Activated T-cell treated with anti-CD3 and anti-CD28 coated beads, Interleukin-2, amount 50 U/mL, for 72 hours (primary cell): ENCODE measurements around the gene FGFR2. TPM values are rescaled to one million over a fixed set of nuclear protein-coding genes. Genes with fewer than 3 reads are reported as not detected.

ENCODE experiments used
- ATAC-seq, 2 donors: fragments of 150-1000 bp; cut with Tn5 transposase; replicated peaks in 1 of 2; 2 replicates each; pipeline ENCODE4 v1.10.0; 2021; ENCODE audit warnings: moderate library complexity in 2 of 2, mild to moderate bottlenecking in 1 of 2
- DNase-seq, 2 donors: peaks; one replicate each; pipeline ENCODE4 v3.0.0; 2021 to 2022; ENCODE audit warnings: mixed read lengths in 1 of 2
- H3K27ac Mint-ChIP-seq: one replicate; pipeline ENCODE4 v1.8.0; 2022; ENCODE audit warnings: mild to moderate bottlenecking, moderate library complexity, mixed read lengths
- H3K27me3 Mint-ChIP-seq: one replicate; pipeline ENCODE4 v1.8.0; 2022; ENCODE audit warnings: low read depth, mixed read lengths
- H3K36me3 Mint-ChIP-seq, 2 donors: one replicate each; pipeline ENCODE4 v1.8.0; 2022; ENCODE audit warnings: mixed read lengths in 2 of 2, mild to moderate bottlenecking in 1 of 2; ENCODE audit not compliant: insufficient read depth in 2 of 2
- H3K4me1 Mint-ChIP-seq: one replicate; pipeline ENCODE4 v1.8.0; 2022; ENCODE audit warnings: low read depth, mixed read lengths
- H3K4me3 Mint-ChIP-seq, 2 donors: one replicate each; pipeline ENCODE4 v1.8.0; 2022; ENCODE audit warnings: mild to moderate bottlenecking in 2 of 2, mixed read lengths in 2 of 2, moderate library complexity in 2 of 2
- H3K9me3 Mint-ChIP-seq, 2 donors: one replicate each; pipeline ENCODE4 v1.8.0; 2022; ENCODE audit warnings: mixed read lengths in 2 of 2
- total RNA-seq, 2 donors: library from RNA; stranded (reverse); gene quantifications; one replicate each; pipeline ENCODE4 v1.2.3, GENCODE V29; 2022

FGFR2 gene
- total RNA-seq, 2 donors from 2014 or later: not detected

DNA sequence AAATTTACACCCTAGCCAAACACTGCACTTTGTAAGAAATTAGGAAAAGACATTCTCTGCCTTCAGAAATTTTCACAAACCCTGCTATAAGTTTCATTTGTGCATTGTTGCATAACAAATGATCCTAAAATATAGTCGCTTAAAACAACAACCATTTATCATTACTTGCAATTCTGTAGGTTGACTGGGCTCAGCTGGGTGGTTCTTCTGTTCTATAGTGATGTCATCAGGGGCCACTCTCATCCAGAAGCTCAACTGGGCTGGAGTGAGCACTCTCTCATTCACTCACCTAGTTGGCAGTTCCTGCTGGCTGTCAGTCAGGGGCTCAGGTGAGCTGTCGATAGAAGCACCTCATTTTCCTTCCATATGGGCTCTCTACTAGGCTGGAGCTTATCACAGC lies 20.7 kb upstream of the FGFR2 start:
- no peaks in the 10 kb centered on the region for H3K36me3 Mint-ChIP-seq
- peaks cover 1 to 3% of the 10 kb centered on the region in 2 donors for H3K9me3 Mint-ChIP-seq
- H3K4me3 Mint-ChIP-seq: no peak overlapping the region
- no peak overlapping the region for H3K27ac Mint-ChIP-seq
- DNase-seq (no peak), ATAC-seq (no peak)
- H3K4me1 Mint-ChIP-seq: no peaks in the 10 kb centered on the region
- H3K27me3 Mint-ChIP-seq: no peaks in the 10 kb centered on the region

GRCh38 chr10:121617176-121617575 lies 18.9 kb upstream of the FGFR2 start:
- H3K27me3 Mint-ChIP-seq: no peaks in the 10 kb centered on the region
- ATAC-seq: no peak
- H3K9me3 Mint-ChIP-seq: peaks cover 1 to 3% of the 10 kb centered on the region in 2 donors
- no peaks in the 10 kb centered on the region for H3K4me1 Mint-ChIP-seq
- H3K27ac Mint-ChIP-seq: no peak overlapping the region
- DNase-seq: no peak
- H3K36me3 Mint-ChIP-seq: no peaks in the 10 kb centered on the region
- no peak overlapping the region for H3K4me3 Mint-ChIP-seq

DNA sequence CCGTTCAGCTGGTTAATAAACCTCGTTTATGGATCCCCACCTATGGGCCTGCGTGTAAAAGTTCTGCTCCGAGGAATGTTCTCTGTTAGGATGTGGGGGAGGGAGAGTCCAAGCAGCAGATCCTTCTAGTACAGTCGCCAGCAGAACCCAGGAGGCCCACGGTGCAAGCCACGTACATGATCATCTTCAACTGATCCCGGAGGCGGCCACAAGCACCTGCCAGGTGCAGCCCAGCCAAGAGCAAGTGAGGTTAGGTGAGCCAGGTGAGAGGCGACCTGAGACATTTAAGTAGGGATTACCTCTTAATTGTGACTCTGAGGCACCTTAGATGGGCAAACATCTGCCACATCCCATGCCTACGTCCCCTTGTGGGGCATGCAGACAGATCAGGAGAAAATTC lies 18.0 kb upstream of the FGFR2 start:
- H3K9me3 Mint-ChIP-seq: peaks cover 1 to 3% of the 10 kb centered on the region in 2 donors
- no peak for ATAC-seq

GRCh38 chr10:121615836-121616235 lies 17.6 kb upstream of the FGFR2 start:
- no peaks in the 10 kb centered on the region for H3K27me3 Mint-ChIP-seq
- no peaks in the 10 kb centered on the region for H3K4me1 Mint-ChIP-seq
- no peaks in the 10 kb centered on the region for H3K36me3 Mint-ChIP-seq
- no peak for DNase-seq
- no peak for ATAC-seq
- H3K4me3 Mint-ChIP-seq: no peak overlapping the region
- no peak overlapping the region for H3K27ac Mint-ChIP-seq
- peaks cover 1 to 3% of the 10 kb centered on the region in 2 donors for H3K9me3 Mint-ChIP-seq

More for the DNA sequence above, 18.0 kb upstream of the FGFR2 start:
- Mint-ChIP-seq H3K36me3 (no peaks in the 10 kb centered on the region), H3K4me3 (no peak overlapping the region), H3K27me3 (no peaks in the 10 kb centered on the region), H3K27ac (no peak overlapping the region), H3K4me1 (no peaks in the 10 kb centered on the region)
- DNase-seq: no peak

GRCh38 chr10:121615435-121615793 lies 17.2 kb upstream of the FGFR2 start:
- Mint-ChIP-seq H3K36me3 (no peaks in the 10 kb centered on the region), H3K4me1 (no peaks in the 10 kb centered on the region), H3K4me3 (no peak overlapping the region), H3K27me3 (peaks cover 3% of the 10 kb centered on the region), H3K9me3 (peaks cover 1 to 3% of the 10 kb centered on the region in 2 donors), H3K27ac (no peak overlapping the region)
- ATAC-seq: no peak
- DNase-seq: no peak

GRCh38 chr10:121614613-121615434 lies 16.6 kb upstream of the FGFR2 start:
- DNase-seq (no peak), ATAC-seq (no peak)
- H3K4me1 Mint-ChIP-seq: no peaks in the 10 kb centered on the region
- H3K9me3 Mint-ChIP-seq: peaks cover 1 to 3% of the 10 kb centered on the region in 2 donors
- H3K36me3 Mint-ChIP-seq: no peaks in the 10 kb centered on the region
- H3K27ac Mint-ChIP-seq: no peak overlapping the region
- peaks cover 8% of the 10 kb centered on the region for H3K27me3 Mint-ChIP-seq
- no peak overlapping the region for H3K4me3 Mint-ChIP-seq

DNA sequence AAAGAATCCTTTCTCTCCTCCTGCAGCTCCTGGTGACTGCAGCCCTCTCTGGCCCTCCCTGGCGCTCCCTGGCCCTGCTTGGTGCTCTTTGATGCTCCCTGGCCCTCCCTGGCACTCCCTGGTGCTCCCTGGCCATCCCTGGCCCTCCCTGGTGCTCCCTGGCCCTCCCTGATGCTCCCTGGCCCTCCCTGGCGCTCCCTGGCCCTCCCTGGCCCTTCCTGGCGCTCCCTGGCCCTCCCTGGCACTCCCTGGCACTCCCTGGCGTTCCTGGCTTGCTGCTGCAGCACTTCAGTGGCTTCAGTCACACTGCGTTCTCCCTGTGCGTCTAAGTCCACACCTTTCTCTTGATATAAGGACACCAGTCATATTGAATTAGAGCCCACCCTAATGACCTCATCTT lies 15.2 kb upstream of the FGFR2 start:
- Mint-ChIP-seq H3K27me3 (peaks cover 15% of the 10 kb centered on the region), H3K4me1 (no peaks in the 10 kb centered on the region), H3K4me3 (no peak overlapping the region), H3K9me3 (peaks cover 0 to under 1% of the 10 kb centered on the region in 2 donors), H3K36me3 (no peaks in the 10 kb centered on the region), H3K27ac (no peak overlapping the region)
- no peak for ATAC-seq
- DNase-seq: no peak

DNA sequence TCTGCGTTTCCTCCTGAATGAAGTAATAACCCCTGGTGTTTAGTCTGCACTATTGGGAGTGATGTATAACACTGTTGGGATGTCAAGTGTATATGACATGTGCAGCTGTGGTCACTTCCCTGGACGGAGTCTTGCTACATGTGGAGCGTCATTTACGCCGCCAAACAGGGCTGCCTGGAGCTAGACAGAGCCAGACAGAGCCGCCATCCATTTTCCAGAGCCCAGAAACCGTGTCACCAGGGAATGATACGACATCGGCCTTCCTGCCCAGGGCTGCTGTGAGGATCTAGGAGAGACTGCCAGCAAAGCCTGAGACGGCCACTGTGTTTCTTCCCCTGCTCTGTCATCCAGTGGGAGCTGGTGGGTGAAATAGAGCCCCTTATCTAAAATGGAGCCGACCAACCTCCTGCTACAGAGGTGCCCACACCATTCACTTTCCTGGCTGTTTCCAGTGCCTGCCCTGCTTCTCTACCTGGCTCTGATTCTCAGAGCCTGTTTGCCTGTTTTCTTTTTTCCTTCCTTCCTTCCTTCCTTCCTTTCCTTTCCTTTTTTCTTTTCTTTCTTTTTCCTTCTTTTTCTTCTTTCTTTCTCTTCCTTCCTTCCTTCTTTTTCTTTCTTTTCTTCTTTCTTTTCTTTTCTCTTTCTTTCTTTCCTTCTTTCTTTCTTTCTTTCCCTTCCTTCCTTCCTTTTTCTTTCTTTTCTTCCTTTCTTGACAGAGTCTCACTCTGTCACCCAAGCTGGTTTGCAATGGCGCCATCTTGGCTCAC lies 13.3 kb upstream of the FGFR2 start:
- peaks cover 24% of the 10 kb centered on the region for H3K27me3 Mint-ChIP-seq
- H3K4me1 Mint-ChIP-seq: no peaks in the 10 kb centered on the region
- no peak for ATAC-seq
- H3K9me3 Mint-ChIP-seq: no peaks in the 10 kb centered on the region
- no peak overlapping the region for H3K27ac Mint-ChIP-seq
- H3K4me3 Mint-ChIP-seq: no peak overlapping the region
- no peaks in the 10 kb centered on the region for H3K36me3 Mint-ChIP-seq
- DNase-seq: no peak

DNA sequence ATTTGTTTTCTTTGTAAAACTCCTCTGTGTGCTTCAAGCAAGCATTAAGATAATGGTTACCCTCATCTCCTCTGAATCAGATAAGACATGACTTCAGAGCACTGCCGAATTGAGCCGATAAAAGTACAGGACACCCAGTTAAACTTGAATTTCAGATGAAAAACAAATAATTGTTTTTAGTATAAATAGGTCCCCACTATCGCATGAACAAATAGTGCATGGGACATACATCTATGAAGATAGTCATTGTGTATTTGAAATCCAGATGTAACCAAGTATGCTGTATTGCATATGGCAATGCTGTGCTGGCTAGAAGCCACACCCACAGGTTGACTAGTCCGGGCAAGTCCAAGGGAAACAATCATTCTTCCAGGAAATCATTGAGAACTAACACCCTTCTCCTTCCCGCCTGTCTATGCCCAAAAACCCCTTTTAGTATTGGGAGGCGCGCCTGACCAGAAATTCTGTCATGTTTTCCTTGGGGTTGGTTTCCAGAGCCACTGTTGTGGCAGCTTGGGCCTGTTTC lies 12.6 kb upstream of the FGFR2 start:
- no peaks in the 10 kb centered on the region for H3K4me1 Mint-ChIP-seq
- no peak overlapping the region for H3K27ac Mint-ChIP-seq
- no peaks in the 10 kb centered on the region for H3K9me3 Mint-ChIP-seq
- H3K27me3 Mint-ChIP-seq: peaks cover 29% of the 10 kb centered on the region
- no peak overlapping the region for H3K4me3 Mint-ChIP-seq
- DNase-seq: no peak
- no peak for ATAC-seq
- no peaks in the 10 kb centered on the region for H3K36me3 Mint-ChIP-seq

DNA sequence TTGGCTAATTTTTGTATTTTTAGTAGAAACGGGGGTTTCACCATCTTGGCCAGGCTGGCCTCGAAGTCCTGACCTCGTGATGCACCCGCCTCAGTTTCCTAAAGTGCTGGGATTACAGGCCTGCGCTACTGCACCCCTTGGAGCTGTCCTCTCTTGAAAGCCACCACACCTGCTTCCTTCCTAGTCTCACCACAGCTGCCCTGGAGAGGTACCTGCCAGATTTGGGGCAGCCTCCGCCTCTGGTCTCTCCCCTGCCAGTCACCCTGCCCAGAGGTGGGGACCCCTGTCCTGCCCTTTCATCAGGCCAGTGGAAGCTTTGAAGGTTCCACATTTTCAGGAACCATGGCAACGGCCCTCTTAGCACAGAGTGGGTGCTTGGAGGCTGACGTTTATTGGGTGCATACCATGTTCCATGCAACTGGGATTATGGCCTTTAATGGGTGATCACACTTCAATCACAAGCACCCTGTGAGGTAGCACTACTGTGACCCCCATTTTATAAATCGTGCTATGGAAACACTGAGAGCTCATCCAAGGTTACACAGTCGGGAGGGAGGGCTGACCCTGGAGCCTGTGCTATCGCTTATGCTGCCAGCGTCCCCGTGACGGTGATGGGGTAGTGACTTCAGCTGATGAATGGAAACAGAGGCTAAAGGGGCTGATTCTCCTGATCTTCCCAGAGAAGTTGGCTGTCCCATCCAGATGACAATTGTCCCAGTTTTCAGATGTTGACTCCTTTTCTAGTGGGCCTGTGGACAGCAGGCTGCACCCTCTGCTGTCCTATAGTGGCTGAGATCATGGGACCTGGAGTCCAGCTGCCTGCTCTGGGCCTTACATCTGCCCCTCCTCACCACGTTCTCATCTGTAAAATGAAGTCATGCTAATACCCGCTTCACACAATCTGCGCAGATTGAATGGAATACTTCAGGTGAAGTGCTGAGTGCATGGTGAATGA lies 11.5 kb upstream of the FGFR2 start:
- ATAC-seq: no peak
- Mint-ChIP-seq H3K27me3 (peaks cover 36% of the 10 kb centered on the region), H3K27ac (no peak overlapping the region)

DNA sequence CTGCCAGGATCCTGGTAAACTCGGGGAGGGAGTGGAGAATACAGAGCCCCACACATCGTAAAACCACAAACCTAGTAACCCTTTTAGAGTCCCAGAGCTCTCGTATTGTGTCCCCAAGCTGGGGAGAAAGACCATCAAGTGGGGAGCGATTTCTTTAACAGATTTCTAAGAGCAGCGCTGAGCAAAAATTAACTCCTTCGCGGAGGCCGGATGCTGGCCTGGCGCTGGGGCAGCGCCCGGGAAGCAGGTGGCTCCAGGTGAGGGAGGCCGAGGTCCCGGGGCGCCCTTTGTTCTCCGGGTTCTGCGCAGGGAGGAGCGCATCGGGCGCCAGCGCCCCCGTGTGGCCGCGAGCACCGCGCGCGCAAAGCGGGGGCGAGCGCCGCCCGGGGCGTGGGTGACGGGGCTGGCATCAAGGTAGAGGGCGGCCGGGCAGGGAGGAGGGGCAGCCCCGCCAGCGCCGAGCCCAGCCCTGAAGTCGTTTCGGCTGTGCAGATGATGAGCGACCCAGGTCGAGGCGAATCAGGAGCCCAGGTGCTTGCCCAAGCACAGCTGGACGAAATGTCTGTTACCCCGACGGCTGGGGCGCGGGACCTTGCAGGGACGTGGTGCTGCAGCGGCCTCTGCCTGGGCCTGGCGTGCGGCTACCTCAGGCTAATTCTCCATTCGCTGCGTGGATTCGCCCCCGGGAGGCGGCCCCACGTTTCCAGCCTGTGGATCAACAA lies 10.4 kb upstream of the FGFR2 start:
- no peaks in the 10 kb centered on the region for H3K4me1 Mint-ChIP-seq
- ATAC-seq: peak; percentile 76 to 79
- H3K36me3 Mint-ChIP-seq: no peaks in the 10 kb centered on the region
- H3K27ac Mint-ChIP-seq: no peak overlapping the region
- no peak overlapping the region for H3K4me3 Mint-ChIP-seq
- peak; percentile 36 to 64 for DNase-seq
- H3K27me3 Mint-ChIP-seq: peaks cover 36% of the 10 kb centered on the region
- no peaks in the 10 kb centered on the region for H3K9me3 Mint-ChIP-seq

More for the DNA sequence above, 11.5 kb upstream of the FGFR2 start:
- DNase-seq: no peak
- Mint-ChIP-seq H3K36me3 (no peaks in the 10 kb centered on the region), H3K4me3 (no peak overlapping the region), H3K4me1 (no peaks in the 10 kb centered on the region), H3K9me3 (no peaks in the 10 kb centered on the region)

GRCh38 chr10:121607310-121608055 lies 9.2 kb upstream of the FGFR2 start:
- Mint-ChIP-seq H3K9me3 (no peaks in the 10 kb centered on the region), H3K4me3 (no peak overlapping the region), H3K4me1 (no peaks in the 10 kb centered on the region), H3K36me3 (no peaks in the 10 kb centered on the region), H3K27me3 (peaks cover 36% of the 10 kb centered on the region), H3K27ac (no peak overlapping the region)
- no peak for DNase-seq
- ATAC-seq: no peak
